ENCODE measurements around the gene TTLL9. TPM values are rescaled to one million over a fixed set of nuclear protein-coding genes. Genes with fewer than 3 reads are reported as not detected.

TTLL9 gene
- total and polyA plus RNA-seq, 4 donors: 0.06 to 0.08 TPM; not detected in 2

DNA sequence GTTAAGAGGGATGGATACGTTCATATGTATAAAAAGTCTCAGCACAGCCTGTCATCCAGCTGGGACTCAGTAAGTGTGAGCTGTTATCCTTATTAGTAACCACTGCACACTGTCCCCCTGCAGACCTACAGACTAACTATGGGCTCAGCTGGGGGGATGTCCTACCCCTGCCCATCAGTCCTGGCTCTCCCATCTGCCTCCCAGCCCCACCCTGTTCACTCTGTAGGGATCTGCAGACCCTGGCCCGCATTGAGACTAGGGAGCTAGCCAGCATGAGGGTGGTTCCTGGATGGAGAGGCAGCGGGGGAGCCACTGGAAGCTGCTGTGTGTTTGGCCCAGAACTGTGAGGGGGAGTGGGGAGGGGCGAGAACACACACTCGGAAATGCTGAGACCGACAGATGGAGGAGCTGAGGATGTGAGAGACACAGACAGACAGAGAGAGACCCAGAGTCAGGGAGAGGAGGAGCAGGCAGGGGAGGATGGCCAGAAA lies 114.6 kb downstream of the TTLL9 start:
- H3K9ac ChIP-seq (ENCODE audit: low read depth in 1 of 2, low read length in 2 of 2): no peak overlapping the region
- H3K27me3 ChIP-seq (ENCODE audit: control insufficient read depth in 4 of 4, insufficient read depth in 4 of 4, low read length in 3 of 4): peaks cover 0 to 4% (median 2%) of the 10 kb centered on the region in 4 donors
- no peak overlapping the region for H3K27ac ChIP-seq (ENCODE audit: low read depth in 1 of 2, low read length in 2 of 2)
- no peak for DNase-seq (ENCODE audit: low spot score)
- no peaks in the 10 kb centered on the region for H3K9me3 ChIP-seq (ENCODE audit: control insufficient read depth in 4 of 4, low read length in 3 of 4)
- 42% methylated on average over 6 of the region's 6 CpGs for WGBS
- H3K4me3 ChIP-seq (ENCODE audit: low read depth in 1 of 3, low read length in 3 of 3): no peak overlapping the region
- no peaks in the 10 kb centered on the region for H3K4me1 ChIP-seq (ENCODE audit: control insufficient read depth in 4 of 4, insufficient read depth in 4 of 4, low read length in 3 of 4)
- H3K36me3 ChIP-seq (ENCODE audit: control insufficient read depth in 4 of 4, insufficient read depth in 3 of 4, low read depth in 1 of 4, low read length in 3 of 4): no peaks in the 10 kb centered on the region
- no peak for TF ChIP-seq HNF4A (conservative IDR thresholded peaks at IDR 0.05)
- TF ChIP-seq, protein P1, sequence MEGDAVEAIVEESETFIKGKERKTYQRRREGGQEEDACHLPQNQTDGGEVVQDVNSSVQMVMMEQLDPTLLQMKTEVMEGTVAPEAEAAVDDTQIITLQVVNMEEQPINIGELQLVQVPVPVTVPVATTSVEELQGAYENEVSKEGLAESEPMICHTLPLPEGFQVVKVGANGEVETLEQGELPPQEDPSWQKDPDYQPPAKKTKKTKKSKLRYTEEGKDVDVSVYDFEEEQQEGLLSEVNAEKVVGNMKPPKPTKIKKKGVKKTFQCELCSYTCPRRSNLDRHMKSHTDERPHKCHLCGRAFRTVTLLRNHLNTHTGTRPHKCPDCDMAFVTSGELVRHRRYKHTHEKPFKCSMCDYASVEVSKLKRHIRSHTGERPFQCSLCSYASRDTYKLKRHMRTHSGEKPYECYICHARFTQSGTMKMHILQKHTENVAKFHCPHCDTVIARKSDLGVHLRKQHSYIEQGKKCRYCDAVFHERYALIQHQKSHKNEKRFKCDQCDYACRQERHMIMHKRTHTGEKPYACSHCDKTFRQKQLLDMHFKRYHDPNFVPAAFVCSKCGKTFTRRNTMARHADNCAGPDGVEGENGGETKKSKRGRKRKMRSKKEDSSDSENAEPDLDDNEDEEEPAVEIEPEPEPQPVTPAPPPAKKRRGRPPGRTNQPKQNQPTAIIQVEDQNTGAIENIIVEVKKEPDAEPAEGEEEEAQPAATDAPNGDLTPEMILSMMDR (IDR thresholded peaks at IDR 0.05; ENCODE audit: low read depth, low read length, missing input control): no peak
- TF ChIP-seq, protein P2, sequence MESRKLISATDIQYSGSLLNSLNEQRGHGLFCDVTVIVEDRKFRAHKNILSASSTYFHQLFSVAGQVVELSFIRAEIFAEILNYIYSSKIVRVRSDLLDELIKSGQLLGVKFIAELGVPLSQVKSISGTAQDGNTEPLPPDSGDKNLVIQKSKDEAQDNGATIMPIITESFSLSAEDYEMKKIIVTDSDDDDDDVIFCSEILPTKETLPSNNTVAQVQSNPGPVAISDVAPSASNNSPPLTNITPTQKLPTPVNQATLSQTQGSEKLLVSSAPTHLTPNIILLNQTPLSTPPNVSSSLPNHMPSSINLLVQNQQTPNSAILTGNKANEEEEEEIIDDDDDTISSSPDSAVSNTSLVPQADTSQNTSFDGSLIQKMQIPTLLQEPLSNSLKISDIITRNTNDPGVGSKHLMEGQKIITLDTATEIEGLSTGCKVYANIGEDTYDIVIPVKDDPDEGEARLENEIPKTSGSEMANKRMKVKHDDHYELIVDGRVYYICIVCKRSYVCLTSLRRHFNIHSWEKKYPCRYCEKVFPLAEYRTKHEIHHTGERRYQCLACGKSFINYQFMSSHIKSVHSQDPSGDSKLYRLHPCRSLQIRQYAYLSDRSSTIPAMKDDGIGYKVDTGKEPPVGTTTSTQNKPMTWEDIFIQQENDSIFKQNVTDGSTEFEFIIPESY (IDR thresholded peaks at IDR 0.05): no peak
- TF ChIP-seq, protein P3, sequence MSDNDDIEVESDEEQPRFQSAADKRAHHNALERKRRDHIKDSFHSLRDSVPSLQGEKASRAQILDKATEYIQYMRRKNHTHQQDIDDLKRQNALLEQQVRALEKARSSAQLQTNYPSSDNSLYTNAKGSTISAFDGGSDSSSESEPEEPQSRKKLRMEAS (IDR thresholded peaks at IDR 0.05): no peak

DNA sequence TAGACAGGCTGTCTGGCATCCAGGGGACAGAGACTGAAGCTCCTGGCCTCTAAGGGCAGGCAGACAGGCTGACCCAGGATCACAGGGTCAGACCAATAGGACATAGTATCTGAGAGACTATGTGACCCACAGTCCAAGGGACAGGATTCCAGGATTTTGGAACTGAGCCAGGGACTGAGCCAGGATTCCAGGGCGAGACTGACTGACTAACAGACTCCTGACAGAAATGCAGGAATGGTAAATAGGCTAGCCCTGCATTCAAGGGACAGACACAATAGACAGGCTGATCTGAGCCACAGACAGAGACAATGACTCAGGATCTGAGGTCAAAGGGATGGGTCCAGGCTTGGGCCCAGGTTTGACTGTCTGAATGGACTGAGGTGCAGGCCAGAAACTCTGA lies 117.3 kb downstream of the TTLL9 start:
- TF ChIP-seq YY1 (IDR thresholded peaks at IDR 0.05) (no peak), NR2F2 (IDR thresholded peaks at IDR 0.05) (peak; percentile 90), GABPA (IDR thresholded peaks at IDR 0.05 in 1 of 2, conservative IDR thresholded peaks at IDR 0.05 in 1 of 2) (no peak), HNF4G (IDR thresholded peaks at IDR 0.05) (peak; percentile 83), TAF1 (conservative IDR thresholded peaks at IDR 0.05) (no peak), HNF4A (conservative IDR thresholded peaks at IDR 0.05) (peak; percentile 91 to 98)
- TF ChIP-seq, protein P3 (IDR thresholded peaks at IDR 0.05): no peak
- TF ChIP-seq, protein P4, sequence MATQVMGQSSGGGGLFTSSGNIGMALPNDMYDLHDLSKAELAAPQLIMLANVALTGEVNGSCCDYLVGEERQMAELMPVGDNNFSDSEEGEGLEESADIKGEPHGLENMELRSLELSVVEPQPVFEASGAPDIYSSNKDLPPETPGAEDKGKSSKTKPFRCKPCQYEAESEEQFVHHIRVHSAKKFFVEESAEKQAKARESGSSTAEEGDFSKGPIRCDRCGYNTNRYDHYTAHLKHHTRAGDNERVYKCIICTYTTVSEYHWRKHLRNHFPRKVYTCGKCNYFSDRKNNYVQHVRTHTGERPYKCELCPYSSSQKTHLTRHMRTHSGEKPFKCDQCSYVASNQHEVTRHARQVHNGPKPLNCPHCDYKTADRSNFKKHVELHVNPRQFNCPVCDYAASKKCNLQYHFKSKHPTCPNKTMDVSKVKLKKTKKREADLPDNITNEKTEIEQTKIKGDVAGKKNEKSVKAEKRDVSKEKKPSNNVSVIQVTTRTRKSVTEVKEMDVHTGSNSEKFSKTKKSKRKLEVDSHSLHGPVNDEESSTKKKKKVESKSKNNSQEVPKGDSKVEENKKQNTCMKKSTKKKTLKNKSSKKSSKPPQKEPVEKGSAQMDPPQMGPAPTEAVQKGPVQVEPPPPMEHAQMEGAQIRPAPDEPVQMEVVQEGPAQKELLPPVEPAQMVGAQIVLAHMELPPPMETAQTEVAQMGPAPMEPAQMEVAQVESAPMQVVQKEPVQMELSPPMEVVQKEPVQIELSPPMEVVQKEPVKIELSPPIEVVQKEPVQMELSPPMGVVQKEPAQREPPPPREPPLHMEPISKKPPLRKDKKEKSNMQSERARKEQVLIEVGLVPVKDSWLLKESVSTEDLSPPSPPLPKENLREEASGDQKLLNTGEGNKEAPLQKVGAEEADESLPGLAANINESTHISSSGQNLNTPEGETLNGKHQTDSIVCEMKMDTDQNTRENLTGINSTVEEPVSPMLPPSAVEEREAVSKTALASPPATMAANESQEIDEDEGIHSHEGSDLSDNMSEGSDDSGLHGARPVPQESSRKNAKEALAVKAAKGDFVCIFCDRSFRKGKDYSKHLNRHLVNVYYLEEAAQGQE (IDR thresholded peaks at IDR 0.05): no peak
- Histone ChIP-seq H3K36me3 (ENCODE audit: control insufficient read depth in 4 of 4, insufficient read depth in 3 of 4, low read depth in 1 of 4, low read length in 3 of 4) (no peaks in the 10 kb centered on the region), H3K4me1 (ENCODE audit: control insufficient read depth in 4 of 4, insufficient read depth in 4 of 4, low read length in 3 of 4) (no peaks in the 10 kb centered on the region), H3K27ac (ENCODE audit: low read depth in 1 of 2, low read length in 2 of 2) (no peak overlapping the region), H3K4me3 (ENCODE audit: low read depth in 1 of 3, low read length in 3 of 3) (no peak overlapping the region), H3K9me3 (ENCODE audit: control insufficient read depth in 4 of 4, low read length in 3 of 4) (no peaks in the 10 kb centered on the region), H3K27me3 (ENCODE audit: control insufficient read depth in 4 of 4, insufficient read depth in 4 of 4, low read length in 3 of 4) (peaks cover 0 to 4% (median 0%) of the 10 kb centered on the region in 4 donors), H3K9ac (ENCODE audit: low read depth in 1 of 2, low read length in 2 of 2) (no peak overlapping the region)
- WGBS: 31% methylated on average over 1 of the region's 1 CpG
- no peak for DNase-seq (ENCODE audit: low spot score)
